Esophagus muscularis mucosa (tissue), 4 donors: ENCODE data around the gene KATNAL1. TPM values are rescaled to one million over a fixed set of nuclear protein-coding genes. Genes with fewer than 3 reads are reported as not detected.

ENCODE experiments used
- DNase-seq: peaks from one replicate; pipeline ENCODE4 v3.0.0-alpha.2; 2017; ENCODE audit errors: extremely low spot score
- H3K27ac ChIP-seq, 4 donors: fragments of 200-600 bp; sonication (generic); replicated peaks in 1 of 4; 1 replicate in 3 of 4; 2 replicates in 1 of 4; pipeline ENCODE4 v1.5.1; 2016 to 2019; ENCODE audit warnings: mild to moderate bottlenecking in 1 of 4
- H3K27me3 ChIP-seq, 4 donors: fragments of 200-600 bp; sonication (generic); one replicate each; pipeline versions ENCODE4 v1.5.1 to v1.6.0; 2016 to 2019
- H3K36me3 ChIP-seq, 4 donors: fragments of 200-600 bp; sonication (generic); one replicate each; pipeline ENCODE4 v1.5.1; 2016 to 2019
- H3K4me1 ChIP-seq, 4 donors: fragments of 200-600 bp; sonication (generic); one replicate each; pipeline ENCODE4 v1.5.1; 2016 to 2019
- H3K4me3 ChIP-seq, 4 donors: fragments of 200-600 bp; sonication (generic); 1 replicate in 2 of 4; 2 replicates in 2 of 4; pipeline ENCODE4 v1.5.1; 2016 to 2019; ENCODE audit warnings: mild to moderate bottlenecking in 4 of 4, moderate library complexity in 1 of 4
- H3K9me3 ChIP-seq, 4 donors: fragments of 200-600 bp; sonication (generic); 1 replicate in 3 of 4; 2 replicates in 1 of 4; pipeline ENCODE4 v1.5.1; 2016 to 2019
- CTCF ChIP-seq, 3 experiments: fragments of 200-600 bp in 2 of 3; fragments of 450-650 bp in 1 of 3; sonication (generic) in 2 of 3; IDR thresholded peaks; one replicate each; pipeline ENCODE4 v1.5.1; 2017 to 2019; ENCODE audit warnings: antibody characterized with exemption in 3 of 3, mild to moderate bottlenecking in 2 of 3, moderate library complexity in 1 of 3
- EP300 ChIP-seq: sonication (generic); formaldehyde crosslinking; IDR thresholded peaks from one replicate; pipeline ENCODE4 v1.6.1; 2017; ENCODE audit warnings: antibody characterized with exemption
- POLR2A ChIP-seq: fragments of 450-650 bp; IDR thresholded peaks from one replicate; pipeline ENCODE4 v1.6.1; 2017; ENCODE audit warnings: antibody characterized with exemption, moderate library complexity, mild to moderate bottlenecking, low read depth
- POLR2AphosphoS5 ChIP-seq, 2 donors: sonication (generic); formaldehyde crosslinking; IDR thresholded peaks; one replicate each; pipeline ENCODE4 v1.6.1; 2017; ENCODE audit warnings: antibody characterized with exemption in 2 of 2
- WGBS: methylation state at CpG from one replicate; pipeline ENCODE4 v1.1.5; 2018; 5-methylcytosine and 5-hydroxymethylcytosine counted together
- intact Hi-C: fragments of 100-400 bp; cut with DNase I; formaldehyde crosslinking; loops from one replicate; pipeline ENCODE4 v1.15.1; 2023
- total RNA-seq, 4 donors: library from RNA; depleted of rRNA; stranded (reverse); fragments of >200 nt; gene quantifications; one replicate each; pipeline versions ENCODE4 v1.1.0 to v1.2.1, GENCODE V29; 2016

Gene KATNAL1
- total RNA-seq, 4 donors from 2014 or later, result 30.6 to 43.0 (median 40.0) TPM

- 73% methylated on average over 1 of the region's 1 CpG for WGBS
- peaks cover 0 to 4% (median 0%) of the 10 kb centered on the region in 4 donors for H3K36me3 ChIP-seq
- no peaks in the 10 kb centered on the region for H3K27me3 ChIP-seq
- no peak for TF ChIP-seq EP300
- TF ChIP-seq CTCF (IDR thresholded peaks at IDR 0.05), result no peak
- TF ChIP-seq POLR2AphosphoS5 (IDR thresholded peaks at IDR 0.05), result no peak
- no peak for TF ChIP-seq POLR2A
- intact Hi-C loops, result loop anchor here (5.0 to 10.0 kb wide), 2 partner anchors 117 to 171 kb away; partner anchors contain the start of gene UBE2L5
- H3K4me1 ChIP-seq, result peaks cover 34 to 71% (median 68%) of the 10 kb centered on the region in 4 donors
- H3K4me3 ChIP-seq, result peak overlapping the region; percentile 85 to 99 (median 93)
- H3K9me3 ChIP-seq, result no peaks in the 10 kb centered on the region
- peak overlapping the region in 3 of 4 donors; percentile 94 to 97 (median 95) for H3K27ac ChIP-seq
- no peak for DNase-seq
These were observed 1.8 kb downstream of the KATNAL1 start for GRCh38 chr13:30305456-30305970.

GRCh38 chr13:30303269-30303668 lies 4.1 kb downstream of the KATNAL1 start:
- no peak overlapping the region for H3K4me3 ChIP-seq
- peak overlapping the region in 1 of 4 donors; percentile 15 for H3K27ac ChIP-seq
- H3K36me3 ChIP-seq, result no peaks in the 10 kb centered on the region
- no peaks in the 10 kb centered on the region for H3K9me3 ChIP-seq
- TF ChIP-seq POLR2AphosphoS5 (IDR thresholded peaks at IDR 0.05) (no peak), CTCF (IDR thresholded peaks at IDR 0.05) (no peak)
- DNase-seq, result no peak
- no peaks in the 10 kb centered on the region for H3K27me3 ChIP-seq
- intact Hi-C loops, result loop anchor here (10.0 kb wide), 1 partner anchor 168 kb away; no protein-coding TSS in a partner anchor
- peaks cover 35 to 77% (median 69%) of the 10 kb centered on the region in 4 donors for H3K4me1 ChIP-seq
- WGBS, result 42% methylated on average over 1 of the region's 1 CpG

- intact Hi-C loops, result loop anchor here (10.0 kb wide), 1 partner anchor 167 kb away; no protein-coding TSS in a partner anchor
These were observed 5.5 kb downstream of the KATNAL1 start for GRCh38 chr13:30301827-30302226.

GRCh38 chr13:30300596-30300995 lies 6.8 kb downstream of the KATNAL1 start:
- no peak overlapping the region for H3K27ac ChIP-seq

More at GRCh38 chr13:30301827-30302226, 5.5 kb downstream of the KATNAL1 start:
- Histone ChIP-seq H3K9me3 (no peaks in the 10 kb centered on the region), H3K36me3 (no peaks in the 10 kb centered on the region), H3K4me3 (no peak overlapping the region), H3K27ac (peak overlapping the region in 1 of 4 donors; percentile 21), H3K4me1 (peaks cover 28 to 70% (median 62%) of the 10 kb centered on the region in 4 donors), H3K27me3 (no peaks in the 10 kb centered on the region)
- WGBS, result 83% methylated on average over 5 of the region's 5 CpGs
- DNase-seq, result no peak
- no peak for TF ChIP-seq POLR2A
- no peak for TF ChIP-seq EP300
- no peak for TF ChIP-seq CTCF (IDR thresholded peaks at IDR 0.05)
- TF ChIP-seq POLR2AphosphoS5 (IDR thresholded peaks at IDR 0.05), result no peak

GRCh38 chr13:30299786-30300185 lies 7.6 kb downstream of the KATNAL1 start:
- intact Hi-C loops, result loop anchor here (10.0 kb wide), 1 partner anchor 165 kb away; no protein-coding TSS in a partner anchor
- Histone ChIP-seq H3K27me3 (no peaks in the 10 kb centered on the region), H3K4me1 (peaks cover 20 to 63% (median 52%) of the 10 kb centered on the region in 4 donors), H3K9me3 (no peaks in the 10 kb centered on the region), H3K27ac (no peak overlapping the region), H3K4me3 (no peak overlapping the region), H3K36me3 (no peaks in the 10 kb centered on the region)
- TF ChIP-seq CTCF (IDR thresholded peaks at IDR 0.05) (no peak), EP300 (no peak), POLR2A (no peak), POLR2AphosphoS5 (IDR thresholded peaks at IDR 0.05) (no peak)
- no peak for DNase-seq

More at GRCh38 chr13:30300596-30300995, 6.8 kb downstream of the KATNAL1 start:
- Histone ChIP-seq H3K4me1 (peaks cover 28 to 63% (median 56%) of the 10 kb centered on the region in 4 donors), H3K27me3 (no peaks in the 10 kb centered on the region), H3K4me3 (no peak overlapping the region), H3K36me3 (no peaks in the 10 kb centered on the region), H3K9me3 (no peaks in the 10 kb centered on the region)
- no peak for DNase-seq
- TF ChIP-seq POLR2AphosphoS5 (IDR thresholded peaks at IDR 0.05), result no peak
- intact Hi-C loops, result loop anchor here (10.0 kb wide), 1 partner anchor 166 kb away; no protein-coding TSS in a partner anchor
- 71% methylated on average over 1 of the region's 1 CpG for WGBS
